H1 (cell line): ENCODE measurements around the gene MYOCOS.

ENCODE experiments used
- ASH2L ChIP-seq: fragments of 200-600, 300-600 bp; sonication (generic); IDR thresholded peaks from one replicate; pipeline ENCODE4 v1.7.1; 2017; ENCODE audit warnings: low read length
- CEBPB ChIP-seq: IDR thresholded peaks from 2 replicates; pipeline ENCODE4 v1.6.1; 2012; ENCODE audit warnings: low read depth, low read length
- CREB1 ChIP-seq: IDR thresholded peaks from 2 replicates; pipeline ENCODE4 v1.6.1; 2012; ENCODE audit warnings: inconsistent platforms
- EZH2 ChIP-seq: fragments of 200-600 bp; sonication (generic); IDR thresholded peaks from 2 replicates; pipeline ENCODE4 v1.7.1; 2012; ENCODE audit warnings: low read depth, mild to moderate bottlenecking, moderate library complexity, low read length, inconsistent platforms; ENCODE audit not compliant: severe bottlenecking
- KDM1A ChIP-seq: fragments of 200-600, 300-600 bp; sonication (generic); IDR thresholded peaks from 2 replicates; pipeline ENCODE4 v1.7.1; 2016; ENCODE audit warnings: mild to moderate bottlenecking, low read length, borderline replicate concordance
- POLR2A ChIP-seq, 2 experiments: IDR thresholded peaks; 1 replicate in 1 of 2; 2 replicates in 1 of 2; pipeline ENCODE4 v1.6.1; 2011; ENCODE audit warnings: low read depth in 2 of 2, low read length in 2 of 2, mild to moderate bottlenecking in 2 of 2; ENCODE audit errors: control extremely low read depth in 1 of 2
- RXRA ChIP-seq: IDR thresholded peaks from 2 replicates; pipeline ENCODE4 v1.6.1; 2011; ENCODE audit warnings: low read depth, mild to moderate bottlenecking, low read length, moderate library complexity; ENCODE audit not compliant: insufficient read depth
- SAP30 ChIP-seq: fragments of 300-600 bp; sonication (generic); IDR thresholded peaks from 2 replicates; pipeline ENCODE4 v1.7.1; 2012; ENCODE audit warnings: low read length, moderate library complexity, mild to moderate bottlenecking, inconsistent platforms; ENCODE audit not compliant: insufficient read depth, insufficient replicate concordance
- TAF1 ChIP-seq: IDR thresholded peaks from 2 replicates; pipeline ENCODE4 v1.6.1; 2011; ENCODE audit warnings: mild to moderate bottlenecking, low read depth, low read length
- YY1 ChIP-seq: IDR thresholded peaks from 2 replicates; pipeline ENCODE4 v1.6.1; 2011; ENCODE audit warnings: low read depth, mild to moderate bottlenecking, low read length

DNA sequence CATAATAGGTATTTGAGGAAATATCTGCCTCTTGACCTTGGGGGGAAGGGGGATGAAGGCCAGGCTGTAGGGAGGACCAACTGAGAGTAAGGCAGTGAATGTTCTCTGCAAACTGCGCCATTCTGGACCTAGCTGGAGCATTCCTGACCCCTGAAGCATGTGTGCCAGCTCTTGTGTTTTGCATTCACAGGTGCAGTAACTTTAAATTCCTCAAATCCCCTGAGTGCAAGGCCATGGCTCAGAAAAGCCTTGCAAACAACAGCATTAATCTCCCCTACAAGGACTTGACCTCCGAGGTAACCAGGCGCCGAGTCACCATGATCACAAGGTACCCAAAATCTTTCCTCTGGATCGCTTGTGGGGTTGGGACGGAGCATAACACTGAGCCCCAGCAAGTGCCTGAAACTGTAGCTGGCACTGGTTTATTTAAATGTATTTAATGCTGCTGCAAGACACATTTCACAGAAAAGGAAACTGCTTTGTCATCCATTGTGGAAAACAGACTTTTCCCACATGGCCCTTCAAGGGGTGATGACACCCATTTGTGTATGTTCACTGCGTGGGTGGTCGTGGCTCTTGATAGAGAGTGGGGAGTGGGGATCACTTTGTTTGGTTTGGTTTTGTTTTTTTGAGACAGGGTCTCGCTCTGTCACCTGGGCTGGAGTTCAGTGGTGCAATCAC is 1.7 kb downstream of the MYOCOS start:
- TF ChIP-seq CEBPB (no peak), KDM1A (no peak), SAP30 (no peak), EZH2 (no peak), ASH2L (no peak), RXRA (no peak), TAF1 (no peak), YY1 (no peak), CREB1 (no peak), POLR2A (IDR thresholded peaks at IDR 0.05; ENCODE audit: control extremely low read depth in 1 of 2, low read depth in 2 of 2, low read length in 2 of 2) (no peak)
